HAP-1 (cell line): ENCODE measurements around the gene SLC26A9.
"Not testable (repeated sequence)": the region's sequence is repeated elsewhere in the genome, so short reads cannot be mapped to it uniquely, and the experiment has no call there.

Source experiments
- DNase-seq, 2 experiments: peaks; one replicate each; pipeline ENCODE4 v3.0.0-alpha.2; 2016 to 2020; ENCODE audit warnings: low spot score in 2 of 2
- H3K27me3 ChIP-seq: fragments of 250-450 bp; sonication (Bioruptor Pico); 2 replicates; pipeline ENCODE4 v1.5.1; 2020; ENCODE audit warnings: low read depth, mild to moderate bottlenecking, moderate library complexity
- H3K36me3 ChIP-seq: fragments of 250-450 bp; sonication (Bioruptor Pico); replicated peaks from 2 replicates; pipeline ENCODE4 v1.5.1; 2020; ENCODE audit warnings: mild to moderate bottlenecking
- H3K4me1 ChIP-seq: fragments of 250-450 bp; sonication (Bioruptor Pico); 2 replicates; pipeline ENCODE4 v1.5.1; 2020; ENCODE audit warnings: mild to moderate bottlenecking
- H3K4me3 ChIP-seq: fragments of 250-450 bp; sonication (Bioruptor Pico); 2 replicates; pipeline ENCODE4 v1.5.1; 2020; ENCODE audit warnings: mild to moderate bottlenecking, moderate library complexity
- H3K9me3 ChIP-seq: fragments of 250-450 bp; sonication (Bioruptor Pico); 2 replicates; pipeline ENCODE4 v1.5.1; 2020; ENCODE audit warnings: mild to moderate bottlenecking, moderate library complexity
- in situ Hi-C: fragments of 300-500 bp; cut with MboI; formaldehyde crosslinking; loops from 3 replicates; pipeline ENCODE4 v1.14.3; 2020; ENCODE audit warnings: low sequenced_read_pairs, inconsistent platforms, mixed read lengths

SLC26A9 gene

GRCh38 chr1:205905095-205905494, 38.2 kb downstream of the SLC26A9 start:
- H3K27me3 ChIP-seq, H3K4me3 ChIP-seq, H3K9me3 ChIP-seq, H3K4me1 ChIP-seq, H3K36me3 ChIP-seq, in situ Hi-C loops, DNase-seq: not testable (repeated sequence)

- no peaks in the 10 kb centered on the region for H3K36me3 ChIP-seq
- in situ Hi-C loops: no loop called here
Measured at GRCh38 chr1:205896351-205896750, 46.9 kb downstream of the SLC26A9 start.

GRCh38 chr1:205894119-205894518, 49.1 kb downstream of the SLC26A9 start:
- DNase-seq, H3K36me3 ChIP-seq, H3K4me1 ChIP-seq, H3K4me3 ChIP-seq, H3K9me3 ChIP-seq, in situ Hi-C loops, H3K27me3 ChIP-seq: not testable (repeated sequence)

More at GRCh38 chr1:205896351-205896750, 46.9 kb downstream of the SLC26A9 start:
- H3K9me3 ChIP-seq: peaks cover 7% of the 10 kb centered on the region
- no peak overlapping the region for H3K4me3 ChIP-seq
- no peaks in the 10 kb centered on the region for H3K27me3 ChIP-seq
- DNase-seq: no peak
- H3K4me1 ChIP-seq: no peaks in the 10 kb centered on the region

- H3K36me3 ChIP-seq, H3K4me3 ChIP-seq, DNase-seq, H3K27me3 ChIP-seq, in situ Hi-C loops, H3K9me3 ChIP-seq, H3K4me1 ChIP-seq: not testable (repeated sequence)
Measured at GRCh38 chr1:205892175-205892574, 51.1 kb downstream of the SLC26A9 start.

GRCh38 chr1:205891481-205891880, 51.8 kb downstream of the SLC26A9 start:
- H3K27me3 ChIP-seq, H3K4me3 ChIP-seq, in situ Hi-C loops, H3K9me3 ChIP-seq, H3K36me3 ChIP-seq, DNase-seq, H3K4me1 ChIP-seq: not testable (repeated sequence)

GRCh38 chr1:205890631-205891030, 52.6 kb downstream of the SLC26A9 start:
- H3K4me3 ChIP-seq, H3K4me1 ChIP-seq, in situ Hi-C loops, DNase-seq, H3K36me3 ChIP-seq, H3K9me3 ChIP-seq, H3K27me3 ChIP-seq: not testable (repeated sequence)

GRCh38 chr1:205889706-205890105, 53.5 kb downstream of the SLC26A9 start:
- H3K4me3 ChIP-seq, H3K27me3 ChIP-seq, in situ Hi-C loops, H3K9me3 ChIP-seq, DNase-seq, H3K4me1 ChIP-seq, H3K36me3 ChIP-seq: not testable (repeated sequence)

- H3K4me3 ChIP-seq, H3K4me1 ChIP-seq, H3K27me3 ChIP-seq, H3K9me3 ChIP-seq, DNase-seq, H3K36me3 ChIP-seq, in situ Hi-C loops: not testable (repeated sequence)
Measured at GRCh38 chr1:205889006-205889405, 54.2 kb downstream of the SLC26A9 start.

GRCh38 chr1:205883792-205884191, 59.5 kb downstream of the SLC26A9 start:
- Histone ChIP-seq H3K4me1 (no peaks in the 10 kb centered on the region), H3K36me3 (no peaks in the 10 kb centered on the region), H3K4me3 (no peak overlapping the region), H3K27me3 (no peaks in the 10 kb centered on the region), H3K9me3 (no peaks in the 10 kb centered on the region)
- no peak for DNase-seq
- in situ Hi-C loops: no loop called here

- Histone ChIP-seq H3K36me3 (no peaks in the 10 kb centered on the region), H3K4me1 (no peaks in the 10 kb centered on the region), H3K9me3 (no peaks in the 10 kb centered on the region), H3K4me3 (no peak overlapping the region), H3K27me3 (no peaks in the 10 kb centered on the region)
- no peak for DNase-seq
- in situ Hi-C loops: no loop called here
Measured at GRCh38 chr1:205880923-205881322, 62.3 kb downstream of the SLC26A9 start.

GRCh38 chr1:205879974-205880373, 63.3 kb downstream of the SLC26A9 start:
- no peak for DNase-seq
- in situ Hi-C loops: no loop called here
- H3K9me3 ChIP-seq: no peaks in the 10 kb centered on the region
- H3K27me3 ChIP-seq: no peaks in the 10 kb centered on the region
- H3K4me1 ChIP-seq: no peaks in the 10 kb centered on the region
- no peak overlapping the region for H3K4me3 ChIP-seq
- no peaks in the 10 kb centered on the region for H3K36me3 ChIP-seq

- H3K4me3 ChIP-seq: no peak overlapping the region
- in situ Hi-C loops: no loop called here
- DNase-seq: no peak
Measured at GRCh38 chr1:205878026-205878425, 65.2 kb downstream of the SLC26A9 start.

GRCh38 chr1:205873148-205873547, 70.1 kb downstream of the SLC26A9 start:
- H3K36me3 ChIP-seq, H3K4me1 ChIP-seq, in situ Hi-C loops, DNase-seq, H3K4me3 ChIP-seq, H3K27me3 ChIP-seq, H3K9me3 ChIP-seq: not testable (repeated sequence)

More at GRCh38 chr1:205878026-205878425, 65.2 kb downstream of the SLC26A9 start:
- H3K4me1 ChIP-seq: no peaks in the 10 kb centered on the region
- no peaks in the 10 kb centered on the region for H3K36me3 ChIP-seq
- H3K27me3 ChIP-seq: no peaks in the 10 kb centered on the region
- no peaks in the 10 kb centered on the region for H3K9me3 ChIP-seq

GRCh38 chr1:205870236-205870635, 73.0 kb downstream of the SLC26A9 start:
- Histone ChIP-seq H3K4me1 (peaks cover 6% of the 10 kb centered on the region; the same call in 1 of the 2 replicates), H3K36me3 (no peaks in the 10 kb centered on the region), H3K9me3 (no peaks in the 10 kb centered on the region), H3K27me3 (no peaks in the 10 kb centered on the region), H3K4me3 (no peak overlapping the region)
- peak in 1 of 2 experiments; percentile 13 for DNase-seq
- in situ Hi-C loops: no loop called here
